HG03097 (cell line): ENCODE results near the gene TSPAN14.
A peak's percentile ranks its signal among the peaks of the same experiment; 100 is the strongest.

Experiments used
- ATAC-seq: cut with Tn5 transposase; IDR thresholded peaks from one replicate; pipeline ENCODE4 v1.9.1; 2021; ENCODE audit not compliant: unreplicated experiment, low FRiP score

Gene TSPAN14

DNA sequence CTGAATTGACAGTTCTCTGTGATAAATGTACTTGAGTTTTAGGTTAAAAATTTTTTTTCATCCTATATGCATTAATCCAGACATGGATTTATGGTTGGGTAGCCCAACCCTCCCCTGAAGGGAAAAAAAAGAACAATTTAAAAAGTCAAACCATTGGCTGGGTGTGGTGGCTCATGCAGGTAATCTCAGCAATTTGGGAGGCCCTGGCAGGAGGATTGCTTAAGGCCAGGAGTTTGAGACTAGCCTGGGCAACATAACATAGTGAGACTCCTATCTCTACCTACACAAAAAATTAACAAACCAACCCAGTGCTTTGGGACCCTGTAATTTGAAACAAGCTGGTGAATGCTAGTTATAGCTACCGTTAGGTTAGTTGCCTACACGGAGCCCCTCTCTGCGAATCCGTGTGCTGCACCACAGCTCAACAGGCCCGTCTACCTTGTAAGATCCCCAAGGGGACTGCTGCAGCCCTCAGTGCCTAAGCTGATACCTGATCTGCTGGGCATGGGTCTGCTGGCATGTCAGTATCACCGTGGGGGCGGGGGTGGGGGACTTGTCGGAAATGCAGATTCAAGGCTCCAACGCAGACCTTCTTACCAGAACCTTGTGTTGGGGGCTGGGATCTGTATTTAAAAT lies 32.8 kb downstream of the TSPAN14 start:
- no peak for ATAC-seq

DNA sequence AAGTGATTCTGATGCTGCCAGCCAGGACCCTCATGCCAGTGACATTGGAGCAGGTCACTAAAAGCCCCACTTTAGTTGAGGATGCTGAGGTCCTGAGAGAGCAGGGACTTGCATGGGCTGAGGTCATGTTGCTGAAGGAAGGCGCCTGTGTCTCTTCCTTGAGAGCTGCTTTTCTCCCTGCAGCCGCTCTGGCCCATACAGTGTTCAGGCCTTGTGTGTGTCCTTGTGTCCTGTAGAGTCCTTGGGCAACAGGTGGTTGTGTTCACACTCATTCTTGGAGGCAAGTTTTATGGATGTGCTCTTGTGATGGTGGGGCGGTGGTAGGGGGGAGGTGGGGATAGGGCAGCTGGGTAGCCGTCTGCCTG lies 33.3 kb downstream of the TSPAN14 start:
- no peak for ATAC-seq

DNA sequence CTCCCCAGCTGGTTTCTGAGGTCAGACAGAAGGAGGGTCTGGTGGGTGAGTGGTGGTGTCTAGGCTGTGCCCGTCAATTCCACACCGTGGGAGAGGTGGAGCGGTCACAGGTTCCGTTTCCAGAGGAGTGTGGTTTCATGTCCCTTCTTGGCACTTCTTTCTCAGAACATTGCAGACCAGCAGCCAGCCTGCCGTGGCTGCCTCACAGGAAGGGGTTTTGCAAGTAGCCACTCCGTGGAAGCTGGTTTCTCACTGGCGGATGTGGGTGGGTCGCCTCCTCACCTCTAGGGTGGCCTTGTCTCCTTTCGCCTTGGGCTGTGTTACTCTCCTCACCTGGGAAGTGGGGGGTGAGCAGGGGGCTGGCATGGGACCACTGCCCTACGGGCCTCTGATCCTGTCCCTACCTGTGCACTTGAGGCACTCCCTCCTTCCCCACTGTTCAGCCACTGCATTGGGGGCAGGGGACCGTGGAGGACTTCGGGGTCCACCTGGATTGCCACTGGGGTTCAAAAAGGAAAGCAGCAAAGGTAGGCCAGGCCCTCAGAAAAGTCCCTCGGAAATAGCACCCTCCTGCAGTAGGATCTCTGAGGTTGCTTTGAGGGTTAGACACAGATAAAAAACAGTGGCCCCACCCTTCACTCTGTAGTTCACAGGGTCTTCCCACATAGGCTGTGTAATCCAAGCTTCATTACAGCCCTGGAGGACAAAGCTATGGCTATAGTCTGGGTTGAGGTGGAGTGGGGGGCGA lies 33.9 kb downstream of the TSPAN14 start:
- ATAC-seq, result no peak

DNA sequence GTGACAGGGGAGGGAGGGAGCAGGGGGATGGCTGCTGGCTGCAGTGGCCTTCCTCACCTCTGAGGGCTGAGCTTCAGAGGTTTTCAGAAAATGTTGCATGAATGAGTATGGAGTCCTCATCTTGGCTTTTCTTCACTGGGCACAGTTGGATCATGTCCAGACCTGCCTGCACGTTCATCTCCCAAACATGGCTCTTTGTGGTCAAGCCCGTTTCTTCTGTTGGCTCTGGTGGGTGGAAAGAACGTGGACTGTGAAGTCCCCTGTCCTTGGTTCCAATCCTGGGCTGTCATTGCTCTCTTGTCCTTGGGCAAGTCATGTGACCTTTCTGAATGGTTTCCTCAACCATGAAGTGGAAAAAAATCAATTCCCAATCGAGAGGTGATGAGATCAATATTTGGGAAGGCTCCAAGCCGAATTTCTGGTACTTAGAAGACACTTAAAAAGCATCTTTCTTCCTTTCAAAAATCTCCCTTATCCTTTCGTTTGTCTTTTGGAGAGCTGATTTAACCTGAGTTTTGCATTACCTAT lies 34.5 kb downstream of the TSPAN14 start:
- ATAC-seq, result no peak

DNA sequence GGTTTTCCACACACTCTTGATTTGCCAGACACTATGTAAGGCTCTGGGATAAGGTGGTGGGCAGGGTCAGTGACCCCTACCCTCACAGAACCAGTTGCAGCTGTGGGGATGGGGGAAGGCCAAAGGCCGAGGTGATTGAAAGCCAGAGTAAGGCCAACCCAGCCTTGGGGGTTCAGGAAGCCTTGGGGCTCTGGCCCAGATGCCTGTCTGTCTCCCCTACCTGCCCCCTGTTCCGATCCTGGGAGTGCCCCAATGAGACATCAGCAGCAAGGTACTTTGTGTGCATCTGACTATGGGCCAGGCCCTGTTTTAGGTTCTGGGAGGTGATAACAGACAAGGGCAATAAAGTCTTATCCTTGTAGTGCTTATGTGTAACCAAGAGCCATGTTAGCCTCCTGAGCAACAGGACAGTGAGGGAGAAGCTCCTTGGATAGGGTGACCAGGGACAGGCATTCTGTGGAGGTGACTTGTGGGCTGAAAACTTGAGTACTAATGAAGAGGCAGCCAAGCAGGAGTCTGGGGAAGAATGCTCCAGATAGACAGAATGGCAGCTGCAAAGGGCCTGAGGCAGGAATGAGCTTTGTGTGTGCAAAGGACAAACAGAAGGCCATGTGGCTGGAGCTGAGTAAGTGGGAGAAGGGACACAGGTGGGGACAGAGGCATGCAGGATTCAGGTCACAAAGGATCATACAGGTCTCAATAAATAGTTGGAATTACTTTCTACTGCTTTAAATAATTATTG lies 35.4 kb downstream of the TSPAN14 start:
- ATAC-seq, result no peak

DNA sequence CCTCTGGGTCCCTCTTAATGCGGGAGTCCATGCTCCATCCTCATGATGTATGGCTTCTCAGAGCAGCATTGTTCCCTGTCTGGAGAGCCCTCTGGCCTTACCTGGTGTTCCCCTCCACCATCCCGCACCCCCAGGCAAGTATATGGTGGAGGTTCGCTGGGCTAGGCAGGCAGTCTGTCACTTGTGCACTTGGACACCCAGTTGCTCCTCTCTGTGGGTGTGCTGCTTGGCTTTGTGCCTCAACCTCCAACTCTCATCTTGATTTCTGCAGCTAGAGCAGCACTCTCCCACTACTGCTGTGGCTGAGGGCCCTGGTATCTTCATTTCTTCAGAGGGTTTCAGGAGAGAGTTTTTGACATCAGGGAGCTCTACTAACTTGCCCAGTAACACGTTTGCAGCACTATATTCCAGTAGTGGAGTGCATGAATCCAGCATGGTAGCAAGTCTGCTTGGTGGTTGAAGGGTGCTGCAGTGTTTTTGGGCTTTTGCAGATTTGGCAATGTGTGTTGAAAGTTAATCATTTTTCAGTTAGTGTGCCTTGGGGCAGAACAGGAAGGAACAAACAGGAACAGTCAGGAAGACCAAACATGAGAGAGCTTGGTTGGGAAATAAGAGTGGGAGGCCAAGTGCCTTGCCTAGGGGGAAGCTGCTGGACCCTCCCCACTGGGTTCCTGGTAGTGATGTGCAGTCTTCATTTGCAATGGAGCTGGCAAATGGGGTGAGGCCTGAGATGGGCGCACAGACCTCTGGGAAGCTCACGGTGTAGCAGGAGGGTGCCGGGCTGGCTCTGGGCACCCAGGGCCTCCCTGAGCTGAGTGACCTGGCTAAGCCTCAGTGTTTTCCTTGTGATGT lies 37.4 kb downstream of the TSPAN14 start:
- ATAC-seq, result no peak

DNA sequence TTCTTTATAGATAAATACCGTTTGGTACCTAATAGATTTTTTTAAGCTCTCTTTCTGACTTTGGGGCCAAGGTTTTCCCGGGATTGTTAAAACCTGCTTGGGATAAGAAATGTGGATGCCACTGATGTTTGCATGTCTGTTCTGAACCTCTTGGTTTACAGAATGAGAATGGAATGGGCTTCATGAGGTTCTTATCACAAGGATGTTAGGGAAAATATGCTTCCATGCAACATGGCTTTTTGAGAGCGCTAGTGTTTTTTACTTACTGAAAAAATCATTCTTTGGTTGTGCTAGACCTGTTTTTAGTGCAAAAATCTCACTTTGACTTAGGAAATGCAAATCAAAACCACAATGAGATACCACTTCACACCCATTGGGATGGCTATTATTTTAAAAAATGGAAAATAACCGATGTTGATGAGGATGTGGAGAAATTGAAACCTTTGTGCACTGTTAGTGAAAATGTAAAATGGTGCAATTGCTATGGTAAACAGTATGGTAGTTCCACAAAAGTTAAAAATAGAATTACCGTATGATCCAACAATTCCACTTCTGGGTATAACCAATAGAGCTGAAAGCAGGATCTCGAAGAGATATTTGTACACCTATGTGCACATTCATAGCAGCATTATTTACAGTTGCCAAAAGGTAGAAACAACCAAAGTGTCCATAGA lies 38.9 kb downstream of the TSPAN14 start:
- no peak for ATAC-seq

DNA sequence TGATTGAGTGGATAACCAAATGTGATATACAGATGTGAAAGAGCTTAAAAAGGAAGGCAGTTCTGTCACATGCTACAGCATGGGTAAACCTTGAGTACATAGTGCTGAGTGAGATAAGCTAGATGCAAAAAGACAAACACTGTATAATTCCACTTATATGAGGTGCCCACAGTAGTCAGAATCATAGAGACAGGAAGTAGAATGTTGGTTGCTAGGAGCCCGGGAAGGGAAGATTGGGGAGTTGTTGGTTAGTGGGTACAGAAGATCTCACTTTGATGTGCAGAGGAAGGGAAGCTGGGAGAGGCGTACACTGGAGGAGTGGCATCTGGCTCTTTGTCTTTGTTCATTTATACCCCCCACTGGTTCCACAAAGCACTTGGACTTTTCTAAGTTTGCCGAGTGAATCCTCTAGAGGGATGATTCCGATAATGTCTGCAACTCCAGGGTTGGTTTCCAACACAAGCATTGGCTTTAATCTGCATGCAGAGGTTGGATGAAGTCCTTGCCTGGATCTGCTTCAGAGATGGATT lies 39.5 kb downstream of the TSPAN14 start:
- no peak for ATAC-seq

DNA sequence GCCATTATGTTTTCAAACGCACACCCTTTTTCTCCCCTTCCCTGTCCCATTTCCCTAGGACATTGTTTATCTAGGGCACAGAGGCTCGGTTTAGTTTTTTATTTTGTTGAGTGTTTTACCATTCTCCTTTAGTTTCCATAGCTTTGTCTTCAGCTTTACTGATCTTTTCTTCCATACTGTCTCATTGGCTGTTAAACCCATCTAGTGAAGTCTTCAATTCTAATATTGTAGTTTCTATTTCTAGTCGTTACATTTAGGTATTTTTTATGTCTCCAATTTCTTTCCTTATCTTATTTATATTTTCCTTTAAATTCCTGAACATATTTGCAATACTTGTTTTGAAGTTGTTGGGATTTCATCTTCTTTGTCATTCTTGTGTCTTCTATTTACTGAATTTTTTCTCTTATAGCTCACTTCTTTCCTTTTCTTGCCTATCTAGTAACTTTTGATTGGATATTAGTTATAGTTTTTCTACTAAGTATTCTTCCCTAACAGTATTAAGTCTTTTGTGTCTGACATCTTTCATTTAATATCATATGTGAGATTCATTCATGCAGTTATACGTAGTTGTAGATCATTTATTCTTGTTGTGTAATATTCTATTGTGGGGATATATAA lies 42.6 kb downstream of the TSPAN14 start:
- ATAC-seq, result no peak

DNA sequence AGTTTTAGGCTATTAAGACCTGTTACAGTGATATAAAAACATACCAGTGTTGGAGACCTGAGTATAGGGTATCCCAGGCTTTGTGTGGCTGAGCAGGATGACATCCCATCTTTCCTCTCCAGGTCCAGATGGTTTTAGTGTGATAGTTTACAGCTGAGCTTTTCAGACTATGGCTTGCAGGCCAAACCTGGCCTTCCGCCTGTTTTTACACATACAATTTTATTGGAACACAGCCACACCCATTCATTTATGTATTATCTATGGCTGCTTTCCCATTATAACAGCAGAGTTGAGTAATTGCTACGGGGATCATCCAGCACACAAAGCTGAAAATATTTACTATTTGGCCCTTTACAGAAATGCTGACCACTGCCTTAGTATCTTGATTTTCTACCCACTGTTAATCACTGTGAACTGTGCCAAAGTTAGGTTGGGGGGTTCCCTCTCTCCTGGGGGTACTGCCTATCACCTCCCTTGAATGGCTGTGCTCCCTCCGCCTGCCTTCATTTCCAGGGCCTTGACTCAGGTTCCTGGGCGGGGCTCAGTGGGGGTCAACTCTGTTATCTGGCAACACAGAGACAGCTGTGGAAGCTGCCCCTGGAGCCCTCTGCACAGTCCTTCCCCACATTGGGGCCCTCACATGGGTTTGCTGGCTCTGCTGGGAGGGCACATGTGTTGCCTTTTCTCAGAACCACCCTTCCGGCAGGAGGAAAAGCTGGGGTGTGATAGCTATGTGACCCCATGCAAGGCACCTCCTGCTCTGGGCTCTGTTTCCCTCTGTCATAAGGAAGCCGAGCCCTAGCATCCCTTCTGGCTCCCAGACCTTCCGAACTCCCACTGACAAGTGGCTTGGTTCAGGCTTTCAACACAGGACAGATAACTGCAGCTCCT lies 43.3 kb downstream of the TSPAN14 start:
- no peak for ATAC-seq

DNA sequence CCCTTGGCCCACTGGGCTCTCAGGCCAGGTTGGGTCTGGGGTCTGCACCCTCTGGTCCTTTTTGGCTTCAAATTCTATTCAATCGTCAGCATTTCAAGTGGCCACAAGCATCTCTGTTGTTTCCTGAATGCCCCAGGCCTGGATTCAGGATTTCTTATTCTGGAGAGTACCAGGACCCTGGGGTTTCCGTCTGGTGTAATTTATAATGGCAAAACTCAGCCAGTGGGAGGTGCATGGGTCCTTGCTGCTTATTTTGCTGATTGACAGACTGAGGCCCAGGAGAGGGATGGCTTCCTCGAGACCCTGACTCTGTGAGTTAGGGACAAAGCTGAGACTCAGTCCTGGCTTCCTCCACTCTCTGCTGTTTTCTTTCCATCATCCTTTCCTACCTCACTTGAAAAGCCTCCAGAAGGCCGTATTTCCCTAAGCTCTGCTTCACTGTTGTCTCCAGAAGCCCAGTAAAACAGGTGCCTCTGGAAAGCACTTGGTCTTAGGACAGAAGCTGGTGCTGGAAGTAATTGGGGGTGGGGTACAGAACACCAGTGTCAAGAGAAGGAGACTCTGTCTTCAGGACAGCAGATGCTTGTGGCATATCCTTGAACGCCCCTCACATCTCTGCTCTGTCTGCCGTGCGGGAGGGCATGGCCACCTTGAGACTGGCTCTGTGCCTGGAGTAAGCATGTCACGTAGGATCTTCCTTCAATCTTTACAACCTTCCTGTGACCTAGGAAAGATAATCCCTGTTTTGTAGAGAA lies 44.1 kb downstream of the TSPAN14 start:
- ATAC-seq, result no peak

DNA sequence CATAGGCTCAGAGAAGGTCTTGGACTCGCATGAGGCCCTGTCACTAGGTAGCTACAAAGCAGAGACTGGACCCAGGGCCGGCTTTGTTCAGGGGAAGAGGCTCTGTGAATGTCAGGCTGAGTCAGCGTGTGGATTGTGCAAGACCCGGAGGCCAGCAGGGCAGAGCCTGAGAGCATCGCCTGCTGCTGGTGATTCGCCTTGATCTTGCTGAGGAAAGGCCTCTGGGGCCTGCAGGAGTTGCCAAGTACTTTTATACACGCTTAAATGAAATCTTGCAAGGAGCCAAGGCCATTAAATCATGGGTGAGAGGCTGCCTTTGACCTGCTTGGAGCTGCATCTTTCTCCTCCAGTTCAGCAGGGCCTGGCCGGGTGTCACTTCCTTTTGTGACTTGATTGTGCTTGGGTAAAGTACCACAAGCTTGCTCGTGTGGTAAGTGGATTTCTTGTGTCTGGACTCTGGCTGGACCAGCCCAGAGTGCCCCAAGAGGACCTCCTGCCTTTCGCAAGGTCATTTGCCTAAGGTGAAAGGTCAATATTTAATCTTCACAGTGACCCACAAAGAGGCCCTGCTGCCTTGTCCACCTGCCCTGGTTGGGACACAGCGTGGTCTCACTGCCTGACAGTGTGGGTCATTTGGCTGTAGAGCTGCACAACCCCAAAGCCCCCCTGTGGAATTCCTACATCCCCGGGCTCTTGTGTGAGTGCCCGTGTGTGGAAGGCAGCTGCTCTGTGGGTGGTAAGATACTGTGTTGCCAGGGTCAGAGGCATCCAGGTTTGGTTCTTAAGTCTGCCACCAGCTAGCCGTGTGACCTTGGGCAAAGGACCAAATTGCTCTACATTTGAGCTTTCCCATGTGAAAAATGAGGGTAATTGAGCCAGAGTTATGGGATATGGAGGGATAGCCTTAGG lies 45.0 kb downstream of the TSPAN14 start:
- ATAC-seq, result no peak

DNA sequence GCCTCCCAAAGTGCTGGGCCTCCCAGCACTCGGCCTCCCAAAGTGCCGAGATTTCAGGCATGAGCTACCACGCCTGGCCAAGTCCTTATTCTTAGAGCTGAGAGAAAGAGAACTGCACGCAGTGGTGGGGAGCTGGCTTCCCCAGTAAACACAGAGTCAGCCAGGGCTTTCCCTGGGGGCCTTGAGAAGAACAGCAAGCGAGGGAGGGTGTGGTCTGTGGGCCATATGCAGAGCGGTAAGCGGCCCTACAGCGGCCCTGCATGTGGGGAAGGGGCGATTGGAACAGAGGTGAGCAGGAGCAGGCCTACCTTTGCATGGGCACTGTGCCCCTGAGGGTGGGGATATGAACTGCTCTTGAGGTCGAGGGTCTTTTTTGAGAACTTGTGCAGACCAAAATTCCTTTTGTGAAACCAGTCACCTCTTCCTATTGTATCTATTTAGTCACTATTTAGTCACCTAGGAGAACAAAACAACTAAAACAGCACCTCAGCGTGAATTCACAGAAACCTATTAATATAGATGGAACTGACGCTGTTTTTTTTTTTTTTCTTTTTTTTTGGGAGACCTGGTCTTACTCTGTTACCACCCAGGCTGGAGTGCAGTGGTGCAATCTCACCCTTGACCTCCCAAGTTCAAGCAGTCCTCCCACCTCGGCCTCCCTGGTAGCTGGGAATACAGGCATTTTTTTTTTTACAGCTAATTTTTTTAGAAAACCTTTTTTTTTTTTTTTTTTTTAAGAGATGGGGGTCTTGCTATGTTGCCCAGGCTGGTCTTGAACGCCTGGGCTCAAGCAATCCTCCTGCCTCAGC lies 46.7 kb downstream of the TSPAN14 start:
- peak; percentile 64 for ATAC-seq

DNA sequence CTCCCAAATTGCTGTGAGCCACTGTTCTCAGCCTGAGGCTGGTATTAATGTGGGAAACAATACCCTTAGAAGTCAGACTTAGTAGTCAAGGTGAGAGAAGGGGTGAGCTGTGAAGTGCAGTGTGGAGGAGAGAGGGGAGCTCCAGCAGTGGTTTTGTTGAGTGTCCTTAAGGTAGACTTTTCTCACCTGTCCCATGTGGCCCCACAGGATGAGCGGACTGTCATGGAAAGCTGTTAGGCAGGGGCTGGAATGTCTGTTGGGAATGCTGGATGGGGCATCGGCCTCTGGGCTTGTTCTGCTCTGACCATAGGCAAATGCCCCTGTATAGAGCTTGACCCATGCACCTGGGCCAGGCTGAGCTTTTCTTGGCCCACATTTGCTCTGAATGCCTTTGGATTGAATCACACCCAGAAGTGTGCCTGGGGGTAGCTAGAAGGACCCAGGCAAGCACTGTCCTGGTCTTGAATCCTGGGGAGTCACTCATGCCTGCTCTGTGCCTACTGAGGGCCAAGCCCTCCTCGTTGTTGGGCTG lies 47.3 kb downstream of the TSPAN14 start:
- no peak for ATAC-seq

DNA sequence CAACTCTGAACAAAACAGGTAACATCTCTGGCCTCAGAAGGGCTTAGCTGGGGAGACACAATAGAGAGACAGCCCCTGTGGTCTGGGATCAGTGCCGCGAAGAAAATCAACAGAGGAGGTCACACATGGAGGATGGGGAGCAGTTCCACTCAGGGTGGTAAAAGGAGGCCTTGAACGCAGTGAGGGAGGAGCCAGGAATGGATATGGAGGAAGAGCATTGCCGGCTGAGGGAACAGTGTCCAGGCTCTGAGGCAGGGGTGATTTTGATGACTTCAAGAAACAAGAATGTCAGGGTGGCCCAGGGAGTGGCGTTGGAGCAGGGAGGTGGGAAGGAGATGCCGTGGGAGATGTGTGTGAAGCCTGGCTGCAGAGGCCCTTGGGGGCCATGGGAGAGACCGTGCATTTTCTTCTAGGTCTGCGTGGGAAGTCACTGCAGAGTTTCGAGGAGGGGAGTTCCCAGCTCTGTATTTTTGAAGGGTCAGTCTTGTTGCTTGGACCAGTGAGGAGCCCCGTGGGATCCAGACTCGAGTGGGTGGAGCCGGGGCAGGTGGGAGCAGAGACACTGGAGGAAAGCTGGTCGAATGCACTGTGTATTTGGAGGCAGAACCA lies 47.9 kb downstream of the TSPAN14 start:
- ATAC-seq, result no peak
